ENCODE data around the gene TNFRSF1B. TPM values are rescaled to one million over a fixed set of nuclear protein-coding genes. Genes with fewer than 3 reads are reported as not detected.

TNFRSF1B gene
- total RNA-seq, 1 donor from 2014 or later, result 98.6 TPM

DNA sequence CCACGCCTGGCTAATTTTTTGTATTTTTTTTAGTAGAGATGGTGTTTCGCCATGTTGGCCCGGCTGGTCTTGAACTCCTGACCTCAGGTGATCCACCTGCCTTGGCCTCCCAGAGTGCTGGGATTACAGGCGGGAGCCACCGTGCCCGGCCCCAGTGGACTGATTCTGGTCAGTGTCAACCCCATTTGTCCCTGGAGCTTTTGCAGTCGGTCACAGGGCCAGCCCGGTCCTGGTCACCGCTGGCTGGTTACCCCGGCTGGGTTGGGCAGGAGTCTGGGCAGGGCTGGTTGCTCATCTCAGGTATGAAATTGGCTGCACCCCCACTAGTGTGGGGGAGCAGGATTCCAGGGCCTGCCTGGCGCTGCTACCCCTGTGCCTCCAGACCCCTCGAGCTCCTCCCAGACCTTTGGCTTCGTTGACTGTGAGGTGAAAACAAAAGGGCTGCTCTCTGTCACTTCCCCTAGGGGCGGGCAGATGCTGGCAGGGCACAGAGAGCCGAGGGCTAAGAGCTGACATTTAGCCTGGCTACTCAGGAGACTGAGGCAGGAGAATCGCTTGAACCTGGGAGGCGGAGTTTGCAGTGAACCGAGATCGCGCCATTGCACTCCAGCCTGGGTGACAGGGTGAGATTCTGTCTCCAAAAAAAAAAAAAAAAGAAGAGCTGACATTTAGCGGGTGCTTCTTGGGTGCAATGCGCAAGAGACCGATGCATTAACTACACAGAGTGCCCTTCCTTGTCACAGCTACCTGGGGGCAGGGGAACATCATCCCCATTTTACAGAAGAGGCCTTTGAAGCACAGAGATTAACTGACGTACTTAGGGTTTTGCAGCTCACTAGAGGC is 10.6 kb downstream of the TNFRSF1B start:
- TF ChIP-seq CTCF (IDR thresholded peaks at IDR 0.05), result no peak
- Mint-ChIP-seq H3K9me3 (no peaks in the 10 kb centered on the region), H3K36me3 (ENCODE audit: low read depth) (peaks cover 51% of the 10 kb centered on the region), H3K4me1 (peaks cover 89% of the 10 kb centered on the region), H3K27me3 (no peaks in the 10 kb centered on the region), H3K4me3 (no peak overlapping the region), H3K27ac (no peak overlapping the region)
- DNase-seq (no peak), ATAC-seq (ENCODE audit: low read depth) (no peak)
- ChIA-PET CTCF (interaction anchor here (0.6 to 8.2 kb wide), 4 partner anchors 9 to 52 kb away, joined by 3 to 36 read pairs (median 4); no protein-coding TSS in a partner anchor), POLR2A (interaction anchor here (0.6 to 2.3 kb wide), 5 partner anchors 9 to 51 kb away, joined by 3 to 17 read pairs (median 3); partner anchors contain the start of gene TNFRSF1B)
- intact Hi-C loops (cut with micrococcal nuclease), result no loop called here

DNA sequence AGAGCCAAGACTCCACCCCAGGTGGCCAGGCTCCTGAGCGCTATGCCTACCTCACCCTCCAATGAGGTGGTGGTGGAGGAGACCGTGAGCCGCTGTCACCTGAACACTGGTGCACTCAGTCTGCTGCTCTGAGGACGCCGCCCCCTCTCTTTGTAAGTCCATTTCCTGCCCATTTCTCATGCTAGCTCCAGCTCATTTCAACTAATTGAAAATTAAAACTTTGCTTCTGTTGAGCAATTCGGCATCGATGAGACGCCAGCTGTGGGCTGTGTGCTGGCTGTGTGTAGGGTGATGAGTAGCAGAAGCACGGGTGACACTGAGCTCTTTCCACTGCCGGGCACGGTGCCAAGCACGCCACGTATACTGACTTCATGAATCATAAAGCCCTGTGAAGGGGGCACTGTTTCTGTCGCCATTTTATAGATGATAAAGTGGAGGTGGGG is 11.2 kb downstream of the TNFRSF1B start:
- H3K27ac Mint-ChIP-seq, result peak overlapping the region; percentile 18
- no peaks in the 10 kb centered on the region for H3K9me3 Mint-ChIP-seq
- ATAC-seq (ENCODE audit: low read depth) (no peak), DNase-seq (no peak)
- POLR2A ChIA-PET, result interaction anchor here (1.7 to 2.3 kb wide), 2 partner anchors 10 to 52 kb away, joined by 4 to 17 read pairs; partner anchors contain the start of gene TNFRSF1B
- peaks cover 49% of the 10 kb centered on the region for H3K36me3 Mint-ChIP-seq (ENCODE audit: low read depth)
- no peak for TF ChIP-seq CTCF (IDR thresholded peaks at IDR 0.05)
- no peaks in the 10 kb centered on the region for H3K27me3 Mint-ChIP-seq
- CTCF ChIA-PET, result interaction anchor here (0.6 to 8.2 kb wide), 3 partner anchors 9 to 53 kb away, joined by 3 to 36 read pairs (median 5); no protein-coding TSS in a partner anchor
- H3K4me3 Mint-ChIP-seq, result peak overlapping the region; percentile 42
- H3K4me1 Mint-ChIP-seq, result peaks cover 89% of the 10 kb centered on the region
- intact Hi-C loops (cut with micrococcal nuclease), result loop anchor here (2.0 kb wide), 1 partner anchor 27 kb away; no protein-coding TSS in a partner anchor

DNA sequence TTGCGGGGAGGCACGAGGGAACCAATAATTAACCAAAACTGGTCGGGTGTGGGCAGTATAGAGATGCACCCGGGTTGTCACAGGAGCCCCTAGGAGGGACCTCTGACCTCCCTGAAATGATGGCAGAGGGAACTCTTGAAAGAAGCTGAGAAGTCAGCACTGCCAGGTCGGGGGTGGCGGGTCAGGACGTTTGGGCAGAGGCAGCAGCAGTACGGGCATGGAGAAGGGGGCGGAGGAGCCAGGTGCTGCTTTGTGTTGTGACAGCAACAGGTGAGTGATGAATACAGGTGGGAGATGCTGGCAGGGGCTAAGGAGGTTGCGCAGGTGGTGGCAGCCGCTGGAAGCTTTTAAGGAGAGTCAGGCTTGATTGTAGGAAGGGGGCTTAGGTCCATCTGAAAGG is 11.7 kb downstream of the TNFRSF1B start:
- DNase-seq, result no peak

GRCh38 chr1:12179111-12179519 is 12.3 kb downstream of the TNFRSF1B start:
- H3K36me3 Mint-ChIP-seq (ENCODE audit: low read depth), result peaks cover 48% of the 10 kb centered on the region
- DNase-seq (no peak), ATAC-seq (ENCODE audit: low read depth) (peak; percentile 20)
- intact Hi-C loops (cut with micrococcal nuclease), result loop anchor here (2.0 kb wide), 1 partner anchor 26 kb away; no protein-coding TSS in a partner anchor
- no peak for TF ChIP-seq CTCF (IDR thresholded peaks at IDR 0.05)
- no peaks in the 10 kb centered on the region for H3K9me3 Mint-ChIP-seq
- H3K27ac Mint-ChIP-seq, result peak overlapping the region; percentile 11
- H3K4me3 Mint-ChIP-seq, result peak overlapping the region; percentile 6
- H3K4me1 Mint-ChIP-seq, result peaks cover 89% of the 10 kb centered on the region
- no peaks in the 10 kb centered on the region for H3K27me3 Mint-ChIP-seq
- ChIA-PET POLR2A (interaction anchor here (1.1 to 2.3 kb wide), 3 partner anchors 11 to 26 kb away, joined by 3 to 17 read pairs (median 3); partner anchors contain the start of gene TNFRSF1B), CTCF (interaction anchor here (8.2 kb wide), 1 partner anchor 54 kb away, joined by 36 read pairs; no protein-coding TSS in a partner anchor)

More for the DNA sequence above, 11.7 kb downstream of the TNFRSF1B start:
- ChIA-PET POLR2A (interaction anchor here (1.1 to 2.3 kb wide), 4 partner anchors 11 to 52 kb away, joined by 3 to 17 read pairs (median 4); partner anchors contain the start of gene TNFRSF1B), CTCF (interaction anchor here (1.1 to 8.2 kb wide), 2 partner anchors 18 to 54 kb away, joined by 5 to 36 read pairs; no protein-coding TSS in a partner anchor)
- Mint-ChIP-seq H3K9me3 (no peaks in the 10 kb centered on the region), H3K4me1 (peaks cover 89% of the 10 kb centered on the region), H3K4me3 (peak overlapping the region; percentile 42), H3K27me3 (no peaks in the 10 kb centered on the region), H3K36me3 (ENCODE audit: low read depth) (peaks cover 49% of the 10 kb centered on the region), H3K27ac (peak overlapping the region; percentile 18)
- TF ChIP-seq CTCF (IDR thresholded peaks at IDR 0.05), result no peak
- intact Hi-C loops (cut with micrococcal nuclease), result loop anchor here (2.0 kb wide), 1 partner anchor 26 kb away; no protein-coding TSS in a partner anchor
- ATAC-seq (ENCODE audit: low read depth), result no peak
